ENCODE measurements around the gene CTAG2. TPM values are rescaled to one million over a fixed set of nuclear protein-coding genes. Genes with fewer than 3 reads are reported as not detected.
"Not testable (repeated sequence)": the region's sequence is repeated elsewhere in the genome, so short reads cannot be mapped to it uniquely, and the experiment has no call there.

Gene CTAG2
- total RNA-seq, 1 experiment from 2014 or later: not detected

DNA sequence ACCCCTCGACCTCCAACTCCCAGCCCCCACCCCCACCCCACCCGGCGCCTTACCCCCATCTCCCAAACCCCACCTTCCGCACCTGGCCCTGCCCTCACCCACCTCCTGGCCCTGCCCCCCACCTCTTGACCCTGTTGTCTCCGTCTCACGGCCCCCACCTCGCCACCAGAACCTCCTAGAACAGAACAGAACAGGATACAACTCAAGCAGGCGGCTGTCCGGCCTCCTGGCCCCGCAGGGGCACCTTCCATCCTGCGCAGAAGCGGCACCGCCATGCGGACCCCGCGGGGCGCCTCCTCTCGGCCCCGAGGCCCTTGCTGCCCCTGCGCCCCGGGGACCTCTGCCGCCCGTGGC lies 354 bp downstream of the CTAG2 start:
- H3K36me3 ChIP-seq: no peaks in the 10 kb centered on the region
- DNase-seq: no peak
- H3K4me3 ChIP-seq: no peak overlapping the region
- no peaks in the 10 kb centered on the region for H3K9me3 ChIP-seq
- no peaks in the 10 kb centered on the region for H3K27me3 ChIP-seq

DNA sequence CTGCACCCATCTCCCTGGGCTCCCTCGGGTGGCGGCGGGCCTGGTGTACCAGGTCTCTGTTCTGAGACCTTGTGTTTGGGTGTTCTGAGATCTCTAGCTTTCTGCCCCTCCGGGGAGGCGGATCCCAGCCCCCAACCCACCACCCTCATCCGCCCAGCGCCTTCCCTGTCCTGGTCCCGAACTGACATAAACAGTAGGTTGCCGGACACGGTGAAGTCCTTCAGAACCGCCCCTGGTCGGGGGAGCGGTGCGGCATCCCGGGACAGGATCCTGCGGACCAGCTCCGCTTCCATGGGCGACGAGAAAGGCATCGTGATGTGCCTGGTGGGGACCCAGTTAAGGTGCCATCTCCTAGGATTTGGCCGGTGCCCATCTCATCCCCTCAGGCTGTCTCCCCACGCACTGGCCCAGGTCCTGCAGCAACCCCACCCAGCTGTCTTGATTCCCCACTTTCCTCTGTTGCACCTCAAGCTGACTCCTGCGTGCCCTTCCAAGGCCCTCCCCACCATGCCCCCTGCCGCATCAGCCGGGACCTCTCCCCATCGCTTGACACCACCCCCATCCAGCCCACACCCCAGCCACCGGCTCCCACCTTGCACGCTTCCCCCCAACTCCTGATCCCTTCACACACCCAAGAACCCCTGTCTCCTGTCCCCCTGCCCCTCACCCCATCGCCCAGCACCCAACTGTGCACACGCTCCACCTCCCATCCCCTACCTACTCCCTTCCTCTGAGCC lies 900 bp downstream of the CTAG2 start:
- Histone ChIP-seq H3K9me3 (no peaks in the 10 kb centered on the region), H3K36me3 (no peaks in the 10 kb centered on the region), H3K4me3 (no peak overlapping the region), H3K27me3 (no peaks in the 10 kb centered on the region)
- DNase-seq: no peak

DNA sequence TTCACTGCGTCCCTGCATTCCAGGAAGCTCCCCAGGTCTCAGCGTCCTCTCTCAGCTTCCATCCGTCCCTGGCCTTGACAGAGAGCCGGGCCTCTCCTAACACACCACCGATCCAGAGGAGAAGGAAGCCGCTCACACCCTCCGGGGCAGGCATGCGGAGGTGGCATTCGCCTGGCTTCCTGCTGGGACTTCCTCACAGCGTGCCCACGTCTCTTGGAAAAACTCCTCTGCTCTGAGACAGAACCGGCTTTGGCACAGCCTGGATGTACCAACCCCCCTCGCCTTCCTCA lies 3.2 kb downstream of the CTAG2 start:
- no peaks in the 10 kb centered on the region for H3K9me3 ChIP-seq
- no peaks in the 10 kb centered on the region for H3K36me3 ChIP-seq
- no peaks in the 10 kb centered on the region for H3K27me3 ChIP-seq
- no peak for DNase-seq
- no peak overlapping the region for H3K4me3 ChIP-seq

DNA sequence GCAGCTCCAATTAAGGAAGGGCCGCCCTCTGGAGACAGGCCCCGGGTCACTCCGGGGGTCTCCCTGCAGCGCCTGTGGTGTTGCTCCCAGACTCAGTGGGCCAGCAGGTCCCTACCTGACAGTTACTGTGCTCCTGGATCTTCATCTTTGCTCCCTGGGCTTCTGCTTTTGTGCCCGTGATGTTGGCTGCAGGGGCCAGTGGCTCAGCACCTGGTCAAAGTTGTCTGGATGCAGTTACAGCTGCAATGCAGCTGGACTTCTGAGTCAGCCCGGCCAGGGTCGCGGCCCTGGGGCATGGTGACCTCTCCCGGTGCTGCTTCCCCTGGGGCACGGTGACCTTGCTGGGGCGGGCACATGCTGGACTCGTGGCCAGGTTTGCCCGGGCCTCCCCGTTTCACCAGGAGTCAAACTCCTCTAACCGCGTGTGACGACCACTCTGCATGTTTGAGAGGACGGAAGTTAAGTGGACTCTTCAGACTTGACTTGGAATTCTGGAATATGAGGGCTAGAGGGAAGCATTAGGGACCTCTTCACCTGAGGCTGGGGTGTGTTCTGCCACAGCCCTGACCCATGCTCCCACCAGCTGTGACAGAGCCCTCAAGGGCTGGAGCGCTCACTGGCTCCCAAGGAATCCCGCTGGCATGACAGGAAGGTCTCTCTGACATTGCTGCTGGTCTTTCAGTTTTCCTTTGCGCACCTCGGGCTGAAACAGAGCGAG lies 3.7 kb downstream of the CTAG2 start:
- Histone ChIP-seq H3K4me3 (no peak overlapping the region), H3K27me3 (no peaks in the 10 kb centered on the region), H3K36me3 (no peaks in the 10 kb centered on the region), H3K9me3 (no peaks in the 10 kb centered on the region)
- DNase-seq: no peak

DNA sequence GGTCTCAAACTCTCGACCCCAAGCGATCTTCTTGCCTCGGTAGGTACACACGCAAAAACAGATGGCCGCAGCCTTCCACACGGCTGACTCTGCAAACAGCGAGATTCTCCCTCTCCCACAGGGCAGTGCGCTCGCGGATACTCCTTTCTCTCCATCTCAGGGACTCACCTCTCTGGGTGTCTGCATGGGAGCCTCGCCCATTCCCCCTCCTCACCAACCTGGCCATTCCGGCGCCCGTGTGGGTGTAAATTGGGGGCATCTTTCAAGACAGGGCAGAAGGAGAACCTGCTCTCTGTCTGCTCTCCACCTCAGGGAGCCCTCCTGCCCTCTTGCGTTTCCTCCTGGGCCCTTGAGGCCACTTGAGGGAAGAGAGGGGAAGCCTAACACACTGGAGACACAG lies 4.4 kb downstream of the CTAG2 start:
- no peaks in the 10 kb centered on the region for H3K36me3 ChIP-seq
- H3K9me3 ChIP-seq: no peaks in the 10 kb centered on the region
- H3K4me3 ChIP-seq: no peak overlapping the region
- no peak for DNase-seq
- H3K27me3 ChIP-seq: no peaks in the 10 kb centered on the region

DNA sequence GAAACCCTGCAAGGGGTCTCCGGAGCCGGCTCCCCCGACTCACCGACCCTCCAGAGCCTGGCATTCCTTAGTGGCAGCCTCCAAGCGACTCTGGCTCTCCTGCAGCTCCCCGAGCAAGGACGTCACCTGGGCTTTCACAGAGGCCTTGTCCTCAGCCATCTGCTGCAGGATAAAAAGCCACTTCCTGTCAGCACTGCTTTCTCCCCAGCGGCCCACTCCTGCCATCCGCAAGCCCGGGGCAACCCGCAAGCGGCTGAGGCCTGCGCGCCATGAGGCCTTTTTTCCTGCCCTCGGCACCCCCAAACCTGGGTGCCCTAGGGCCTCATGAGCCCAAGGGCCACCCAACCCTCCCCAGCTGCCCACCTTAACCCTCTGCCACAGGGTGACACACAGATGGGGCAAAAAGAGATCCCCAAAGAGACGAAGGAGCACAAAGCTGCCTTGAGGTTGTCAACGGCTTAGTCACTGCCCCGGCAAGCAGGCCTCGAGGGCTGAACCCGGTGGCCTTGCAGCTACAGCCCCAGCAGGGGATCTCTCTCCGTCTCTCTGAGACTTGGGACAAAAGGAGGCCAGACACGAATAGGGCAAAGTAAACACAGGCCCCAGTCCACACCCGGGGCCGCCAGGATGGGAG lies 7.5 kb downstream of the CTAG2 start:
- not testable (repeated sequence) for H3K4me3 ChIP-seq, H3K36me3 ChIP-seq, H3K27me3 ChIP-seq, DNase-seq, H3K9me3 ChIP-seq

DNA sequence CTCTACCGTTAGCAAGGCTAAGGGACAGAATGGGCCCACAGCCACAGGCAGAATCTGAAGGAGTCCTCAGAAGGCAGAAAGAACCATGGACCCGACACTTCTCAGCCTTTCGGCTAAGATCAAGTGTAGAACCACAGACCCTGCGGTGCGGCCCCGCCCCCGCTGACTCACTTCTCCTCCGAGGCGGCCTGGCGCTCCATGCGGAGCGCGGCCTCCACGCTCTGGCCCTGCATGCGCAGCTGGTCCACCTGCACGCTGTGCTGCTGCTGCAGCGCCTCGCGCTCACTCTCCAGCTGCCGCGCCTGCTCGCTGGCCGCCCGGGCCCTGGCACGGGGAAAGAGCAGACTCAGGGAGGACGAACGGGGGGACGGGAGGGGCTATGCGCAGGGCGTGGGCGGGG lies 9.7 kb downstream of the CTAG2 start:
- DNase-seq, H3K4me3 ChIP-seq, H3K36me3 ChIP-seq, H3K9me3 ChIP-seq, H3K27me3 ChIP-seq: not testable (repeated sequence)

DNA sequence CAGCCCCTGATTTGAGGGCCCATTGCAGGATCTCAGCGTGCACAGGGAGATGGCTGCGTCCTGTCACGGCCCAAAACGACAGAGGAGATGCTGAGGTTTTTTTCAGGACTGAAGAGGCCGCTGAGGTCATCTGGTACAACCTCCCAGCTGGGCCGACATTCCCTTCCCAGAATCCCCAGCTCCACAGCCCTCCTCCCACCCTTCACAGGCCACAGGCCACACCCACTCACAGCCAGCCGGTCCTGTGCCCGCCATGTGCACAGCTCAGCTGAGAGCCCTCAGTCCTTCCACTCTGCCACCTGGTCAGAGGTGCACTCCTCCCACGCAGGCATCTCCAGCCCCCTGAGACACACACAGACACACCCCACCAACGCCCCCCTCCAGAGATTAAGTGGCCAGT lies 11.6 kb downstream of the CTAG2 start:
- not testable (repeated sequence) for DNase-seq, H3K4me3 ChIP-seq, H3K9me3 ChIP-seq, H3K36me3 ChIP-seq, H3K27me3 ChIP-seq

DNA sequence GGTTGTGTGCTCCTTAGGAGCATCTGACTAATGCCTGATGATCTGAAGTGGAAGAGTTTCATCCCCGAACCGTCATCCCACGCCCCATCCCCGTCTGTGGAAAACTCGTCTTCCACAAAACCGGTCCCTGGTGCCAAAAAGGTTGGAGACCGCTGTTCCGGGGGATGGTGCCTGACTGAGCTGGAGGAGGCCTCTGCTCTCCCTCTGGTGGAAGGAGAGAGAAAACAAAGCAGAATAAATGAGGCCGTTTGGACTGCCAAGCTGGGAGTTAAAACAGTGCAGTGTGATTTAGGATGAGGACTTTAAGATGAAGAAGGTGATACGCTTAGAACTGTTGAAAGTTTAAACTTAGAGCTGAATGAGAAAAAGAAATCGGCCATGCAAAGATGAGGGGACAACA lies 19.7 kb downstream of the CTAG2 start:
- not testable (repeated sequence) for DNase-seq, H3K27me3 ChIP-seq, H3K36me3 ChIP-seq, H3K4me3 ChIP-seq, H3K9me3 ChIP-seq

DNA sequence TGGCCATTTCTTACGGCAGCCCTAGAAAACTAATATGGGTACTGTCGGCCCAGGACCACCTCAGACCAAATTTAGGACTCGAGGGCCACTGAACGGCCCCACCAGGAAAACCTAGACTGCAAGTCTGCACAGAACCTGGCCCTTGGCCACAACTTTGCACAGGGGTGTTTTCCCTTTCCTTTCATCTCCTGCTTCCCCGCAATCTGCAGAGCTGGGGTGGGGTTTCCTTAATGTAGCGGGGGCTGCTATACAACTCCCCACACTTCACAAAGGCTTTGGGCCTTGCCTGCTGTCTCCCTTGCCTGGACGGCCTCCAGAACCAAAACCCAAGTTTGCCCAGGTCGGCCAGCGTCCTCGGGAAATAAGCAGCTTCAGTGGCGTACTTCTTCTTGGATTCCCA lies 22.4 kb downstream of the CTAG2 start:
- H3K27me3 ChIP-seq, H3K9me3 ChIP-seq, H3K4me3 ChIP-seq, DNase-seq, H3K36me3 ChIP-seq: not testable (repeated sequence)

DNA sequence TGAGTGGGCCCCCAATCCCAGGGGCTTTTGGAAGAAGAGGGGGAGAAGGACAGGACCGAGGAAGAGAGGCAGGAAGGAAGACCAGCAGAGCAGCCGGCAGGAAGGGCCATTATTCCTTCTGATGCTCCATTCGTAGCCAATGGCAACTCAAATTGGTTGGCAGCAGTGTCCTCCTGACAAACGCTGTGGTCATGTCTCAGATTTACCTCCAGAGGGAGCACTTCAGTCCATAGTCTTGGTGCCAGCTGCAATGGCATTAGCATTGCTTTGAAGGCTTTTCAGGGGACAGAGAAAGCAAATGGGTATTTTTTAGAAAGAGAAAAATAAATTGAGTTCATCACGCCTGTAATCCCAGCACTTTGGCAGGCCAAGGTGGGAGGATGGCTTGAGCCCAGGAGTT lies 24.4 kb downstream of the CTAG2 start:
- H3K27me3 ChIP-seq, H3K9me3 ChIP-seq, H3K4me3 ChIP-seq, H3K36me3 ChIP-seq, DNase-seq: not testable (repeated sequence)

DNA sequence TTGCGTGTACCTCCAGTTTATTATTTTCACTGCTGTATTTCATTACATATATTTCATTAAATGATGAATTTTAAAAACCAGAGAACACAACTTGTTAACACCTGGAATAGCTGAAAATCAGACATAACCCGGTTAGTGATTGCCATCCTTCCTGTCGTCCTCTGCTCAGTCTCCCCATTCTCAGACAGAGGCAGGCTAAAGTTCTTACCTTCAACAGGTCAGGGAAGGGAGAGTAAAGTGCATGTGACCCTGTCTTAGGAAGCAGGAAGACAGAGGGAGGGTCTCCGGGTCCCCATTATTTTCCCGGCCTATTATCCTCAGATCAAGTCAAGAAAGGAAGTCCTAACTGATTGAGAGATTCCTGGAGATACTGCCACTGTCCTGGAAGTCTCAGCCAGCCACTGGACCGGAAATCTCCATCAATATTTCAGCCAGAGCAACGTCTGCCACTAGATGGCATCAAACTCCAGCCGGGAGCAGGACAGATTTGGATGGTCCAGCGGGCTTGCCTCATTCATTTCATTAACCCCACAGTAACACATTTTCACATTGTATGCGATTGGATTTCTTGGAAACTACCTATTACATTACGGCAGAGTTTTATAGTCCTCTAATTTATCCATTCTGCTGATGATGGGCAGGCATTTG lies 32.5 kb downstream of the CTAG2 start:
- H3K27me3 ChIP-seq, H3K4me3 ChIP-seq, H3K9me3 ChIP-seq, DNase-seq, H3K36me3 ChIP-seq: not testable (repeated sequence)

DNA sequence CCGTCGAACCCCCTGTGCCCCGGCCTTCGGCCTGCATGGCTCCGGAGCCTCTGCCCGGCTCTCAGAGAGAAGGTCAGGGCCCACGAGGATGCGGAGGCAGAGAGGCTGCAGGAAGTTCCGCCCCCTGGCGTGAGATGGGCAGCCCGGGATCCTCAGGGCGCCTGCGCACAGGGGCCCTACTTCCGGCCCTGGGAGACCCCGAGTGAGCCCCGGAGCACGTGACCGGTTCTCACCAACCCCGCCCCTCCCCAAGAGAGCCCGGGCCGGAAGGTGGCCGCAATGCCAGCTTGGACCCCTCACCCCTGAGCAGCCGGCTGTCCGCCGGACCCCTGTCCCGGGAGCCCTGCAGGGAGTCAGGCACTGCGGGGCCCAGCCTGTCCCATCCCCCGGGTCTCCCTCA lies 34.2 kb downstream of the CTAG2 start, which contains the start of gene CTAG1B:
Gene CTAG1B (minus strand): TSS at position 101 of the 400 bp plus-strand sequence. CDS start 64 bp downstream, at position 37.
- not testable (repeated sequence) for DNase-seq, H3K4me3 ChIP-seq, H3K27me3 ChIP-seq, H3K9me3 ChIP-seq, H3K36me3 ChIP-seq

DNA sequence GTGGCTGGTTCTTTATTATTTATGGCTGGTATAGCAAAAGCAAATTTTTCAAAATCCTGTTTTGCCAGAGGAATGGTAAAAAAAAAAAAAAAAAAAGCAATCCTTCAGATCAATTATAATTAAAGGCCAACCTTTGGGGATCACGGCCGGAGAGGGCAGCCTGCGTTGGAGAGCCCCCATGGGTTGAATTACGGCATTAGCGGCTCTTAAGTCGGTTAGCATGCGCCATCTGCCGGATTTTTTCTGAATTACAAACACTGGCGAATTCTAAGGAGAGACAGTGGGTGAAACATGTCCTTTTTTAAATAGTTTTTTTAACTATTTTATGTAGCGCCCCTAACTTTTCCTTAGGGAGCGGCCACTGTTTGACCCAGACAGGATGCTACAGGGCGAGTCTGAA lies 39.8 kb downstream of the CTAG2 start:
- H3K4me3 ChIP-seq, DNase-seq, H3K27me3 ChIP-seq, H3K36me3 ChIP-seq, H3K9me3 ChIP-seq: not testable (repeated sequence)

DNA sequence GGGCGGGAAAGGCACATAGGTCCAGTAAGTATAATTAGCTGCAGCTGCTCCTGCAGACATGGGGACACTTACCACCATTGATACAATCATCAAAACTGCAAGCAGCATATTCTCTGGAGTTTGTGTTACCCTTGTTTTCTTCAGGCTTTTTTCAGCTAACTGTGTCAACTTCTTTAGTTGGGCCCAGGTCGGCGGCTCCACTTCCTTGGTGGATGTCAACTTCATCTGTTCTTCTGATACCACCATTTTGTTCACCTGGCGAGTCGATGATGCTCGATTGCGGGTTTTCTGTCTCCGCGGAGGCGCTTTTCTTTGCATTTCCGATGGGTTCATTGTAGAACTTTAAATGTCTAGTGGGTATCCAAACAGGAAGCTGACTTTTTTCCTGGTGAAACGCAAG lies 42.2 kb downstream of the CTAG2 start:
- not testable (repeated sequence) for DNase-seq, H3K4me3 ChIP-seq, H3K9me3 ChIP-seq, H3K27me3 ChIP-seq, H3K36me3 ChIP-seq

DNA sequence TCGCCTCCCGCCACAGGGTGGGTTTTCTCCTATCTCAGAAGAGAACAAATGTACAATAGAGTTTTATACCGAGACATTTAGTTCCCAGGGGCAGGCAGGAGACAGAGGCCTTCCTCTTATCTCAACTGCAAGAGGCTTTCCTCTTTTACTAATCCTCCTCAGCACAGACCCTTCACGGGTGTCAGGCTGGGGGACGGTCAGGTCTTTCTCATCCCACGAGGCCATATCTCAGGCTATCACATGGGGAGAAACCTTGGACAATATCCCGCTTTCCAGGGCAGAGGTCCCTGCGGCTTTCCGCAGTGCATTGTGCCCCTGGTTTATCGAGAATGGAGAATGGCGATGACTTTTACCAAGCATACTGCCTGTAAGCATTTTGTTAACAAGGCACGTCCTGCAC lies 44.6 kb downstream of the CTAG2 start:
- H3K9me3 ChIP-seq, H3K27me3 ChIP-seq: not testable (repeated sequence)

DNA sequence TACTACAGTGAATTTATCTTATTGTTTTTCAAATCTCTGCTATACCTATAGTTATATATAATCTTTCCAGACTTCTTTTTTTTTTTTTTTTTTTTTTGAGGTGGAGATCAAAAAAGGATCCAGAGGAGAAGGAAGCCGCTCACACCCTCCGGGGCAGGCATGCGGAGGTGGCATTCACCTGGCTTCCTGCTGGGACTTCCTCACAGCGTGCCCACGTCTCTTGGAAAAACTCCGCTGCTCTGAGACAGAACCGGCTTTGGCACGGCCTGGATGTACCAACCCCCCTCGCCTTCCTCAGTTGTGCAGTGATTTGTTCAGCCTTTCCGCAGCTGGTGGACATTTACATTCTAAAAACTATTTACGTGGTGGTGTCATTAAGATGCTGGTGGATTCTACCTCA lies 45.4 kb downstream of the CTAG2 start:
- not testable (repeated sequence) for DNase-seq, H3K9me3 ChIP-seq, H3K4me3 ChIP-seq, H3K27me3 ChIP-seq, H3K36me3 ChIP-seq

More for the DNA sequence above, 44.6 kb downstream of the CTAG2 start:
- not testable (repeated sequence) for DNase-seq, H3K4me3 ChIP-seq, H3K36me3 ChIP-seq

DNA sequence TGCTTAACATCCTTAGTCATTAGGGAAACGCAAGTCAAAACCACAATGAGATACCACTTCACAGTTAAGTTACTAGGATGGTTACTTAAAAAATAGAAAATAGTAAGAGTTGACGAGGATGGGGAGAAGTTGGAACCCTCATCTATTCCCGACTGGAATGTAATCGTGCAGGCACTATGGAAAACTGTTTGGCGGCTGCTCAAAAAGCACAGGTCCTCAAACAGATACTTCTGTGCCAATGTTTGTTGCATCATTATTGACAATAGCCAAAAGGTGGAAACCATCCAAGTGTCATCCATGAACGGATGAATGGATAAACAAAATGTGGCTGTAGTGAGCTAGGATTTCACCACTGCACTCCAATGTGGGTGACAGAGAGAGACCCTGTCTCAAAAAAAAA lies 46.0 kb downstream of the CTAG2 start:
- no peaks in the 10 kb centered on the region for H3K36me3 ChIP-seq
- no peaks in the 10 kb centered on the region for H3K27me3 ChIP-seq
- H3K4me3 ChIP-seq: no peak overlapping the region
- H3K9me3 ChIP-seq: no peaks in the 10 kb centered on the region
- DNase-seq: no peak
